Transverse colon (tissue), 3 donors: ENCODE measurements around the gene LDHAL6B.

Source experiments
- POLR2A ChIP-seq: fragments of 450-650 bp; IDR thresholded peaks from one replicate; pipeline ENCODE4 v1.6.1; 2016; ENCODE audit warnings: antibody characterized with exemption, mild to moderate bottlenecking, moderate library complexity
- TF ChIP-seq, protein P1 (sequence below), 5 experiments: fragments of 200-600 bp in 3 of 5; fragments of 450-650 bp in 2 of 5; sonication (generic) in 3 of 5; IDR thresholded peaks; 1 replicate in 2 of 5; 2 replicates in 3 of 5; pipeline ENCODE4 v1.5.1; 2016 to 2017; ENCODE audit warnings: antibody characterized with exemption in 5 of 5, inconsistent platforms in 3 of 5, mild to moderate bottlenecking in 2 of 5, moderate library complexity in 1 of 5

DNA sequence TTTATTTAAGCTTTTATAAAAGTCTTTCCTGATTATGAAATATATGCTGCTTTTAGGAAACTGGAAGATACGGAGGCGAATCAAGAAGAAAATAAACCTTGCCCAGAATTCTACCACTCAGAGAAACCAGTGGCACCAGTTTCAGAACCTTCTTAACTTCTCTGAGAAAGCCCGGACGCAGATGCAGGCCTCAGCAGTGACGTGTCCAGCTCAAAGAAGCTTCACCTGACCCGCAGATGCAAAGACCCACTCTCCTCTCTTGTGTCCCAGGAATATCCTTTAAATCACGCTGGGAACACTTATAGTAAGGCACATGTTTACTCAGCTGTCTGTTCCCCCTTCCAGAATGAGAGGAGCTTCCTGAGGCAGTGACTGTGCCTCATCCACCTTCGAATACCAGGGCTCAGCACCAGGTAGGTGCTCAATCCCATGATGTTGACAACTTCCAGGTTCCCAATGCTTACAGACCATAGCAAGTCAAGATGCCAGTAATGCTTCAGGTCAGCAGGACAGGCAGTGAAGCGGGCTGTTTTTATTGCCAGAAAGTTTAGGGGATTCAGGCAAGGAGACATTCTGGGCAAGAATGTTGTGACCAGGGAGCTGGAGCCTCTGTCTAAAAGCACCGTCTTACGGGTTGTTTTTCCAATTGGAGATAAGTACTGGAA, 39.9 kb upstream of the LDHAL6B start:
- TF ChIP-seq, protein P1, sequence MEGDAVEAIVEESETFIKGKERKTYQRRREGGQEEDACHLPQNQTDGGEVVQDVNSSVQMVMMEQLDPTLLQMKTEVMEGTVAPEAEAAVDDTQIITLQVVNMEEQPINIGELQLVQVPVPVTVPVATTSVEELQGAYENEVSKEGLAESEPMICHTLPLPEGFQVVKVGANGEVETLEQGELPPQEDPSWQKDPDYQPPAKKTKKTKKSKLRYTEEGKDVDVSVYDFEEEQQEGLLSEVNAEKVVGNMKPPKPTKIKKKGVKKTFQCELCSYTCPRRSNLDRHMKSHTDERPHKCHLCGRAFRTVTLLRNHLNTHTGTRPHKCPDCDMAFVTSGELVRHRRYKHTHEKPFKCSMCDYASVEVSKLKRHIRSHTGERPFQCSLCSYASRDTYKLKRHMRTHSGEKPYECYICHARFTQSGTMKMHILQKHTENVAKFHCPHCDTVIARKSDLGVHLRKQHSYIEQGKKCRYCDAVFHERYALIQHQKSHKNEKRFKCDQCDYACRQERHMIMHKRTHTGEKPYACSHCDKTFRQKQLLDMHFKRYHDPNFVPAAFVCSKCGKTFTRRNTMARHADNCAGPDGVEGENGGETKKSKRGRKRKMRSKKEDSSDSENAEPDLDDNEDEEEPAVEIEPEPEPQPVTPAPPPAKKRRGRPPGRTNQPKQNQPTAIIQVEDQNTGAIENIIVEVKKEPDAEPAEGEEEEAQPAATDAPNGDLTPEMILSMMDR (IDR thresholded peaks at IDR 0.05): no peak
- TF ChIP-seq POLR2A: no peak
